Ectodermal cell (in vitro differentiated cells): Measurements from ENCODE around the gene CFAP45. TPM values are rescaled to one million over a fixed set of nuclear protein-coding genes. Genes with fewer than 3 reads are reported as not detected.

Experiments
- H3K27ac ChIP-seq: 2 replicates; pipeline ENCODE4 v1.7.0; 2013; ENCODE audit warnings: mild to moderate bottlenecking, low read depth, low read length; ENCODE audit not compliant: insufficient read depth, poor library complexity, severe bottlenecking
- H3K27me3 ChIP-seq: 2 replicates; pipeline ENCODE4 v1.7.0; 2013; ENCODE audit warnings: mild to moderate bottlenecking, low read length; ENCODE audit not compliant: insufficient read depth, control insufficient read depth, poor library complexity, severe bottlenecking
- H3K36me3 ChIP-seq: one replicate; pipeline ENCODE4 v1.7.0; 2013; ENCODE audit warnings: low read length; ENCODE audit not compliant: control insufficient read depth, insufficient read depth
- H3K4me1 ChIP-seq: one replicate; pipeline ENCODE4 v1.7.0; 2013; ENCODE audit warnings: low read length; ENCODE audit not compliant: control insufficient read depth, insufficient read depth
- H3K4me3 ChIP-seq: 2 replicates; pipeline ENCODE4 v1.7.0; 2013; ENCODE audit warnings: low read depth, low read length, control low read depth; ENCODE audit not compliant: insufficient read depth
- H3K9me3 ChIP-seq: 2 replicates; pipeline ENCODE4 v1.7.0; 2013; ENCODE audit warnings: mild to moderate bottlenecking, low read length, moderate library complexity; ENCODE audit not compliant: control insufficient read depth
- WGBS, 2 experiments: methylation state at CpG; one replicate each; pipeline ENCODE4 v1.1.7; 2013; ENCODE audit warnings: missing lambda C conversion rate in 2 of 2; 5-methylcytosine and 5-hydroxymethylcytosine counted together
- polyA plus RNA-seq, 4 experiments: library from polyadenylated mRNA; stranded (reverse); fragments of 50-300 nt; gene quantifications; one replicate each; pipeline ENCODE4 v1.2.3, GENCODE V29; 2013

CFAP45 gene
- 0.65 TPM for polyA plus RNA-seq (2013, experiment 1 of 4)
- 0.34 TPM for polyA plus RNA-seq (2013, experiment 2 of 4)
- polyA plus RNA-seq (2013, experiment 3 of 4), result 0.64 TPM
- 0.16 TPM for polyA plus RNA-seq (2013, experiment 4 of 4)

GRCh38 chr1:159900086-159900680, at the start of gene CFAP45:
CFAP45 (minus strand) TSS chr1:159900165; CDS start chr1:159900098, 67 bp downstream.
- H3K36me3 ChIP-seq, result no peaks in the 10 kb centered on the region
- H3K4me1 ChIP-seq, result peaks cover 3% of the 10 kb centered on the region
- no peaks in the 10 kb centered on the region for H3K9me3 ChIP-seq
- H3K4me3 ChIP-seq, result peak within 1 kb of the TSS; percentile 9
- H3K27ac ChIP-seq, result peak within 1 kb of the TSS; percentile 60
- WGBS, 2 experiments, result 7% methylated on average over 30 of the region's 30 CpGs
- H3K27me3 ChIP-seq, result peaks cover 10% of the 10 kb centered on the region

DNA sequence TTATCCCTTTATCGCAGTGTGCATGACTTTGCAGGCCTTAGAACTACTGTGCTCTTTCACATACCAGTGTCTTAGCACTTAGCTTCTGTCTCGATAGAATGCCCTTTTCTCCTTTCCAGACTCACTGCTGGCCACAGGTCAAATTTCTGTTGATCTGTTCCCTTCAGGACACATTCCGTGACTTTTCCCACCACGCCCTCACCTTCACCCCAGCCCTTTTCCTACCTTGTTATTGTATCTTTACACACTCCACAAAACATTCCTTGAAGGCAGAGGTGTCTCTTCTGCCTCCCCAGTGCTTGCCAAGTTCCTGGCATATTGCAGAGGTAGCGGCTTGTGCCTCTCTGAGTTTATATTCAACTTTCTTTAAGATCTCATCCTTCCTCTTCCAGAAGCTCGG, 49.2 kb upstream of the CFAP45 start:
- 93% methylated on average over 6 of the region's 6 CpGs for WGBS, 2 experiments

DNA sequence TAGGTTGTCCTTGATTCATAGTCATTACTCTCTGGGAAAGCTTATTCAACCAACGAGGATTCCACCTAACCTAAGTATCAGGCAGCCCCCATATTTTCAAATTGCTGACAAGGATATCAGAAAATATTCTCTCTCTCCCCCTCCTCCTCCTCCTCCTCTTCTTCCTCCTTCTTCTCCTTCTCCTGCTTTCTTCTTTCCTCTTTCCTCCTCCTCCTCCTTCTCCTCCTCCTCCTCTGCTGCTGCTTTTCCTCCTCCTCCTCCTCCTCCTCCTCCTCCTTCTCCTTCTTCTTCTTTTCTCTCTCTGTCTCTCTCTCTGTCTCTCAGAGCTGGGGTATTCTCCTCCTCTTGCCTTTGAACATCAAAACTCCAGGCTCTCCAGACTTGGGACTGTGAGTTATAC, 48.0 kb upstream of the CFAP45 start:
- Histone ChIP-seq H3K36me3 (no peaks in the 10 kb centered on the region), H3K9me3 (no peaks in the 10 kb centered on the region), H3K4me1 (peaks cover 25% of the 10 kb centered on the region), H3K27me3 (no peaks in the 10 kb centered on the region), H3K4me3 (no peak overlapping the region), H3K27ac (no peak overlapping the region)
- WGBS, 2 experiments, result 76 to 81% methylated on average over 1 of the region's 1 CpG

More for the DNA sequence above, 49.2 kb upstream of the CFAP45 start:
- H3K4me1 ChIP-seq, result peaks cover 17% of the 10 kb centered on the region
- no peaks in the 10 kb centered on the region for H3K27me3 ChIP-seq
- H3K4me3 ChIP-seq, result no peak overlapping the region
- no peaks in the 10 kb centered on the region for H3K9me3 ChIP-seq
- no peak overlapping the region for H3K27ac ChIP-seq
- no peaks in the 10 kb centered on the region for H3K36me3 ChIP-seq

DNA sequence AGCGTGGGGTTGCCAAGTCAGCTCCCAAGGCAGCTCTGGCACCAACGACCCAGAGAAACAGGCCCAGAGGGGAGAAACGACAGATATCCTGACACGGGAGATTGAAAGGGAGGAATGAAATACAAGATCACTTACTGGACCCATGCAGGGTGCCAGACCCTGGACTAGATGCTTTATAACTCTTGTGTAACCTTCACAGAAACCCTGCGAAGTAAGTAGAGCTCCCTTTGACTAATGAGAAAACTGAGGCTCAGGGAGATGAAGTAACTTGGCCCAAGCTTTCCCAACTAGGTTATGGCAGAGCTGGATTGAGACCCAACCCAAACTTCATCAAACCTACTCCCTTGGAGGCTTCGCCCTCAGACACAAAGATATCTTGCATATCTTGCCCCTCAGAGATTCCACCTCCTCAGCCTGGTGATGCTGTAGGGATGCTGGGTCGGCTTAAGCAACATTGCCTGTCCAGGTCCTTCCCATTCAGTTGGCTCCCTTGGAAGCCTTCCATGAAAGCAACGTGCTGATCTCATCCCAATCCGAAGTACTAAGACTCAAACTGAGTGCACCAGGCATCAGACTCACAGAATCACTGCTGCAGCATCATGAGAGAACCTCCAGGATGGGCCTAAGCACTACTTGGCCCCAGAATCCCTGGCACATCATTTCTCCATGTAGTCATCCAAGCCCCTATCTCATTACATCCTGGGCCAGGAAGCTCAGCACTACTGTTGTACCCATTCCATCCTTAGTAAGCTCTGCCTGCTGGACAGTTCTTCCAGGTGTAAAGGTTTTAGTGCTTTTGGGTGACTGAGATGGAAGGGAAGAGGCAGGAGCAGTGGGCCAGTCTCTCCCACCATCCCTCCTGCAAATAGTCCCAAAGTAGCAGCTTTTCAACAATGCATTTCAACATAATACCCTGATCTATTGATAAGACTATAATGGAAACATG, 46.5 kb upstream of the CFAP45 start:
- Histone ChIP-seq H3K4me1 (peaks cover 39% of the 10 kb centered on the region), H3K27me3 (no peaks in the 10 kb centered on the region), H3K4me3 (peak overlapping the region; percentile 53), H3K36me3 (no peaks in the 10 kb centered on the region), H3K27ac (no peak overlapping the region), H3K9me3 (no peaks in the 10 kb centered on the region)
- 54 to 58% methylated on average over 9 of the region's 9 CpGs for WGBS, 2 experiments

DNA sequence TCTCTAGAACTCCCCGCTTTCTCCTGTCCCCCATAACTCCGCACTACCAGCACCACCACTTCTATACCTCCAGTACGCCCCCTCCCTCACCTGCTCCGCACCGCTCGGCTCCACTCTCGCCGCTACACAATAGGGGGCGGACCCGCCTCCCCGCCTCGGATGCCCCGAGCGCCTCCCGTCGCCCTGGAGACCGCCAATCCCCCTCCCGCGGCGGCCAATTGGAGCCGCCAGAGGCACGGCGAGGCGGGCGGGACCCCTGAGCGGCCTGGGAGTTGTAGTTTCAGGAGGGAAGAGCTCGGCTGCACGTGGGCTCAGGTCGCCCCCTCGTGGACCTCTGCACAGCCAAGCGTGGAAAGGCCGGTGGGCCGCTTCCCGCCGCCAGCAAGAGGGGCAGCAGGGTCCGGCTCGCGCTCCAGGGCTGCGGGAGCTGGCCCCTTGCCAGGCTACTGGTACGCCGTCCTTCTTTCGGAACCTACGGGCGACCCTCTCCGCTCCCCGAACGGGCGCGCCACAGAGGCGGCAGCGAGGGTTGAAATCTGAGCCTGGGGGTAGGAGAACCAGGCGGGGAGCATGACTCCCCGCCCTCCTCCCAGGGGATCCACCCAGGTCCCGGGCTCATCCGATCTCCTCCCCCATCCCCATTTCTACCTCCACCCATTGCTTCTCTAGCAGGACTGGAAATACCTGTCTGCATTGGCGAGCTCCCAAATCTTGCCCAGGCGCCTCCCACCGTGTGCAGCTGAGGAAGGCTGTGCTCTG, 45.7 kb upstream of the CFAP45 start, which contains the start of gene IGSF9:
IGSF9 (minus strand) TSS at position 131 of the 759 bp plus-strand sequence. CDS start 2,159 bp downstream, outside the sequence.
- 1% methylated on average over 58 of the region's 58 CpGs for WGBS, 2 experiments
- no peak within 1 kb of the TSS for H3K27ac ChIP-seq

GRCh38 chr1:159944623-159945455, 44.9 kb upstream of the CFAP45 start:
- WGBS, 2 experiments, result 18% methylated on average over 11 of the region's 11 CpGs
- Histone ChIP-seq H3K27me3 (no peaks in the 10 kb centered on the region), H3K4me1 (peaks cover 53% of the 10 kb centered on the region), H3K36me3 (peaks cover 3% of the 10 kb centered on the region), H3K4me3 (peak overlapping the region; percentile 53), H3K9me3 (no peaks in the 10 kb centered on the region), H3K27ac (no peak overlapping the region)

More for the DNA sequence above, 45.7 kb upstream of the CFAP45 start, which contains the start of gene IGSF9:
- peaks cover 48% of the 10 kb centered on the region for H3K4me1 ChIP-seq
- H3K9me3 ChIP-seq, result no peaks in the 10 kb centered on the region
- peak within 1 kb of the TSS; percentile 53 for H3K4me3 ChIP-seq
- no peaks in the 10 kb centered on the region for H3K27me3 ChIP-seq
- no peaks in the 10 kb centered on the region for H3K36me3 ChIP-seq

- Histone ChIP-seq H3K36me3 (peaks cover 3% of the 10 kb centered on the region), H3K9me3 (no peaks in the 10 kb centered on the region), H3K4me3 (peak overlapping the region; percentile 53), H3K4me1 (peaks cover 51% of the 10 kb centered on the region), H3K27ac (no peak overlapping the region), H3K27me3 (no peaks in the 10 kb centered on the region)
- 89 to 95% methylated on average over 9 of the region's 9 CpGs for WGBS, 2 experiments
Measured at GRCh38 chr1:159943908-159944622, 44.1 kb upstream of the CFAP45 start.

DNA sequence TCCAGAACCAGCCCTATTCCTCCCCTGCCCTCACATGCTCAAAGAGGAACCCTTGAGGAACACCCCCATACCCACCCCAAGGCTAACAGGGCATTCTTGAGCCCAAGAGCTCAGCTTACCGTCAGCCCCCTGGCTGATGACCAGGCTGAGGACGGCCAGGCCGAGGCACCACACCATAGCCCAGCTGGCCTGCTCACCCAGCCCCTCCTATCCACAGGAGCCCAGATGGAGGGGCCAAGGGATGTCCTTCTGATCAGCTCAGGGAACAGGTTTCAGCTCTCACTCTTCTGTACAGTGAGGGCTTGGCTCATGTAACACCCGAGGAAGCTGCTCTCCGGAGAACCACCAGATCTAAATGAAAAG, 43.3 kb upstream of the CFAP45 start:
- 75 to 77% methylated on average over 5 of the region's 5 CpGs for whole genome bisulfite sequencing, 2 experiments
- Histone ChIP-seq H3K27ac (no peak overlapping the region), H3K36me3 (peaks cover 3% of the 10 kb centered on the region), H3K4me1 (peaks cover 55% of the 10 kb centered on the region), H3K9me3 (no peaks in the 10 kb centered on the region), H3K4me3 (no peak overlapping the region), H3K27me3 (no peaks in the 10 kb centered on the region)
